ENCODE data around the gene PRDM5. TPM values are rescaled to one million over a fixed set of nuclear protein-coding genes. Genes with fewer than 3 reads are reported as not detected.

PRDM5 gene
- total RNA-seq, 2 donors from 2014 or later: 9.6 to 36.3 TPM

GRCh38 chr4:120918788-120919187 lies 3.7 kb downstream of the PRDM5 start:
- peak; percentile 12 to 54 (median 22) for DNase-seq
- intact Hi-C loops (cut with DNase I): no loop called here
- no peak overlapping the region for H3K4me3 ChIP-seq
- ATAC-seq: no peak
- no peaks in the 10 kb centered on the region for H3K36me3 ChIP-seq (replicated peaks in 1 of 2; ENCODE audit: insufficient read depth in 1 of 2, low read depth in 2 of 2)
- TF ChIP-seq CTCF (IDR thresholded peaks at IDR 0.05) (no peak), POLR2A (IDR thresholded peaks at IDR 0.05) (no peak)
- 20 to 25% methylated on average over 2 of the region's 2 CpGs for WGBS, 2 donors
- no peaks in the 10 kb centered on the region for H3K9me3 ChIP-seq
- H3K27me3 ChIP-seq: no peaks in the 10 kb centered on the region
- H3K27ac ChIP-seq: peak overlapping the region in 3 of 4 donors; percentile 4 to 92 (median 53)
- peaks cover 48% of the 10 kb centered on the region for H3K4me1 ChIP-seq

- H3K27me3 ChIP-seq: no peaks in the 10 kb centered on the region
- no peaks in the 10 kb centered on the region for H3K9me3 ChIP-seq
- H3K36me3 ChIP-seq (replicated peaks in 1 of 2; ENCODE audit: insufficient read depth in 1 of 2, low read depth in 2 of 2): no peaks in the 10 kb centered on the region
- H3K27ac ChIP-seq: peak overlapping the region in 1 of 4 donors; percentile 92
- TF ChIP-seq CTCF (IDR thresholded peaks at IDR 0.05) (no peak), POLR2A (IDR thresholded peaks at IDR 0.05) (no peak)
- intact Hi-C loops (cut with DNase I): no loop called here
- ATAC-seq (no peak), DNase-seq (no peak)
- 11 to 22% methylated on average over 2 of the region's 2 CpGs for WGBS, 2 donors
- H3K4me1 ChIP-seq: peaks cover 42% of the 10 kb centered on the region
- H3K4me3 ChIP-seq: no peak overlapping the region
These were observed 4.4 kb downstream of the PRDM5 start for GRCh38 chr4:120918092-120918491.

GRCh38 chr4:120916937-120917336 lies 5.6 kb downstream of the PRDM5 start:
- no peaks in the 10 kb centered on the region for H3K36me3 ChIP-seq (replicated peaks in 1 of 2; ENCODE audit: insufficient read depth in 1 of 2, low read depth in 2 of 2)
- DNase-seq: no peak
- TF ChIP-seq CTCF (IDR thresholded peaks at IDR 0.05) (no peak), POLR2A (IDR thresholded peaks at IDR 0.05) (no peak)
- no peak overlapping the region for H3K4me3 ChIP-seq
- H3K4me1 ChIP-seq: peaks cover 42% of the 10 kb centered on the region
- H3K27me3 ChIP-seq: no peaks in the 10 kb centered on the region
- intact Hi-C loops (cut with DNase I): no loop called here
- no peak for ATAC-seq
- no peaks in the 10 kb centered on the region for H3K9me3 ChIP-seq
- H3K27ac ChIP-seq: no peak overlapping the region
- 59 to 85% methylated on average over 2 to 3 of the region's 3 CpGs for WGBS, 2 donors

- intact Hi-C loops (cut with DNase I): no loop called here
- Histone ChIP-seq H3K9me3 (no peaks in the 10 kb centered on the region), H3K4me3 (no peak overlapping the region), H3K4me1 (peaks cover 28% of the 10 kb centered on the region), H3K27ac (no peak overlapping the region), H3K27me3 (no peaks in the 10 kb centered on the region), H3K36me3 (replicated peaks in 1 of 2; ENCODE audit: insufficient read depth in 1 of 2, low read depth in 2 of 2) (no peaks in the 10 kb centered on the region)
- WGBS, 2 donors: 85 to 94% methylated on average over 2 of the region's 2 CpGs
- no peak for DNase-seq
- no peak for TF ChIP-seq CTCF (IDR thresholded peaks at IDR 0.05)
- TF ChIP-seq POLR2A (IDR thresholded peaks at IDR 0.05): no peak
- ATAC-seq: no peak
These were observed 7.2 kb downstream of the PRDM5 start for GRCh38 chr4:120915336-120915735.

- Histone ChIP-seq H3K4me1 (no peaks in the 10 kb centered on the region), H3K27me3 (no peaks in the 10 kb centered on the region), H3K9me3 (no peaks in the 10 kb centered on the region), H3K36me3 (replicated peaks in 1 of 2; ENCODE audit: insufficient read depth in 1 of 2, low read depth in 2 of 2) (no peaks in the 10 kb centered on the region), H3K27ac (no peak overlapping the region), H3K4me3 (no peak overlapping the region)
- WGBS, 2 donors: 86 to 100% methylated on average over 2 of the region's 2 CpGs
- intact Hi-C loops (cut with DNase I): no loop called here
- ATAC-seq: no peak
- TF ChIP-seq POLR2A (IDR thresholded peaks at IDR 0.05) (no peak), CTCF (IDR thresholded peaks at IDR 0.05) (no peak)
- no peak for DNase-seq
These were observed 19.1 kb downstream of the PRDM5 start for GRCh38 chr4:120903419-120903818.

Data from body of pancreas (tissue), 4 donors.